SK-N-MC (cell line): ENCODE results near the gene CRACDL.

Source experiments
- EZH2 ChIP-seq: fragments of 200-600 bp; sonication (generic); IDR thresholded peaks from one replicate; pipeline ENCODE4 v1.6.1; 2017; ENCODE audit warnings: antibody characterized with exemption
- POLR2AphosphoS5 ChIP-seq: IDR thresholded peaks from 2 replicates; pipeline ENCODE4 v1.6.1; 2012; ENCODE audit warnings: mild to moderate bottlenecking, low read depth, low read length, borderline replicate concordance

GRCh38 chr2:98896944-98897343 is 39.1 kb downstream of the CRACDL start:
- no peak for TF ChIP-seq EZH2
- no peak for TF ChIP-seq POLR2AphosphoS5
